HEK293 (cell line): ENCODE data around the gene C2CD2.

Source experiments
- CTCF ChIA-PET: fragments of 350-600 bp; formaldehyde crosslinking; extraction: SDS; loops from one replicate; lab custom pipeline; 2021; ENCODE audit warnings: antibody characterized with exemption; lab: Yijun Ruan, JAX
- POLR2A ChIA-PET: fragments of 300-600 bp; formaldehyde crosslinking; extraction: SDS; loops from one replicate; lab custom pipeline; 2020; ENCODE audit warnings: antibody characterized with exemption, inconsistent platforms; lab: Yijun Ruan, JAX
- H3K27ac ChIP-seq: fragments of 200-500 bp; sonication (Bioruptor generic); 2 replicates; pipeline ENCODE4 v1.5.1; 2014; ENCODE audit warnings: low read depth, low read length, control low read depth, inconsistent platforms; ENCODE audit errors: extremely low read depth
- H3K36me3 ChIP-seq, 2 experiments: fragments of 200-500 bp in 1 of 2; sonication (Bioruptor generic) in 1 of 2; 1 replicate in 1 of 2; 2 replicates in 1 of 2; pipeline ENCODE4 v1.5.1; 2014 to 2017; ENCODE audit warnings: inconsistent platforms in 2 of 2, low read length in 2 of 2; ENCODE audit not compliant: control insufficient read depth in 2 of 2, insufficient read depth in 1 of 2
- H3K4me1 ChIP-seq: fragments of 200-500 bp; sonication (Bioruptor generic); 2 replicates; pipeline ENCODE4 v1.5.1; 2014; ENCODE audit warnings: mild to moderate bottlenecking, low read length, inconsistent platforms; ENCODE audit not compliant: control insufficient read depth, insufficient read depth
- H3K4me3 ChIP-seq: 2 replicates; pipeline ENCODE4 v1.5.1; 2011; ENCODE audit warnings: low read depth, mild to moderate bottlenecking, control low read depth, low read length, moderate library complexity
- H3K9me3 ChIP-seq: fragments of 200-500 bp; sonication (Bioruptor generic); 2 replicates; pipeline ENCODE4 v1.5.1; 2014; ENCODE audit warnings: low read depth, low read length, inconsistent platforms; ENCODE audit not compliant: control insufficient read depth, insufficient read depth
- HOXD13 ChIP-seq: sonication (generic); formaldehyde crosslinking; IDR thresholded peaks from 2 replicates; pipeline ENCODE4 v1.8.0; 2022; ENCODE audit warnings: missing genetic modification reagents, borderline replicate concordance
- IKZF3 ChIP-seq: fragments of 450-650 bp; IDR thresholded peaks from 2 replicates; pipeline ENCODE4 v1.5.0; 2018; ENCODE audit warnings: missing biosample characterization, mild to moderate bottlenecking, missing genetic modification characterization, moderate library complexity
- PRDM10 ChIP-seq: fragments of 450-650 bp; formaldehyde crosslinking; IDR thresholded peaks from 2 replicates; pipeline ENCODE4 v1.5.1; 2016; ENCODE audit warnings: missing biosample characterization, missing genetic modification characterization
- TRIM28 ChIP-seq: IDR thresholded peaks from 2 replicates; pipeline ENCODE4 v1.6.1; 2011; ENCODE audit warnings: low read length, control low read depth, borderline replicate concordance
- TSHZ1 ChIP-seq: fragments of 450-650 bp; formaldehyde crosslinking; IDR thresholded peaks from 2 replicates; pipeline ENCODE4 v1.5.1; 2016; ENCODE audit warnings: missing biosample characterization, missing genetic modification characterization, borderline replicate concordance
- ZIC2 ChIP-seq: fragments of 450-650 bp; formaldehyde crosslinking; IDR thresholded peaks from 2 replicates; pipeline ENCODE4 v1.5.1; 2016; ENCODE audit warnings: missing biosample characterization, missing genetic modification characterization
- ZNF114 ChIP-seq: fragments of 450-650 bp; formaldehyde crosslinking; IDR thresholded peaks from 2 replicates; pipeline ENCODE4 v1.5.0; 2017; ENCODE audit warnings: missing biosample characterization, missing genetic modification characterization
- ZNF26 ChIP-seq: fragments of 450-650 bp; formaldehyde crosslinking; IDR thresholded peaks from 2 replicates; pipeline ENCODE4 v1.5.1; 2016; ENCODE audit warnings: missing biosample characterization, missing genetic modification characterization
- ZNF292 ChIP-seq: fragments of 450-650 bp; formaldehyde crosslinking; IDR thresholded peaks from 2 replicates; pipeline ENCODE4 v1.5.1; 2016; ENCODE audit warnings: low read depth, missing biosample characterization, missing genetic modification characterization, borderline replicate concordance
- ZNF324 ChIP-seq: fragments of 450-650 bp; formaldehyde crosslinking; IDR thresholded peaks from 2 replicates; pipeline ENCODE4 v1.5.1; 2016; ENCODE audit warnings: missing biosample characterization, missing genetic modification characterization
- ZNF335 ChIP-seq: fragments of 450-650 bp; formaldehyde crosslinking; conservative IDR thresholded peaks from 2 replicates; pipeline ENCODE4 v1.5.1; 2016; ENCODE audit warnings: missing biosample characterization, missing genetic modification characterization
- ZNF548 ChIP-seq: fragments of 450-650 bp; formaldehyde crosslinking; IDR thresholded peaks from 2 replicates; pipeline ENCODE4 v1.5.1; 2016; ENCODE audit warnings: missing biosample characterization, missing genetic modification characterization
- ZNF596 ChIP-seq: fragments of 450-650 bp; IDR thresholded peaks from 2 replicates; pipeline ENCODE4 v1.5.0; 2018; ENCODE audit warnings: missing biosample characterization, mild to moderate bottlenecking, missing genetic modification characterization, moderate library complexity
- ZNF658 ChIP-seq: fragments of 450-650 bp; formaldehyde crosslinking; IDR thresholded peaks from 2 replicates; pipeline ENCODE4; 2016; ENCODE audit warnings: missing biosample characterization, missing genetic modification characterization
- ZNF701 ChIP-seq: fragments of 450-650 bp; formaldehyde crosslinking; IDR thresholded peaks from 2 replicates; pipeline ENCODE4 v1.5.1; 2016; ENCODE audit warnings: missing biosample characterization, missing genetic modification characterization
- ZSCAN18 ChIP-seq: fragments of 450-650 bp; formaldehyde crosslinking; IDR thresholded peaks from 2 replicates; pipeline ENCODE4 v1.5.1; 2016; ENCODE audit warnings: missing biosample characterization, missing genetic modification characterization

The C2CD2 gene

GRCh38 chr21:41987310-41987709 is 33.5 kb upstream of the C2CD2 start:
- POLR2A ChIA-PET, result no interaction called here

GRCh38 chr21:41985662-41986416 is 32.0 kb upstream of the C2CD2 start:
- Histone ChIP-seq H3K36me3 (peaks cover 5 to 10% of the 10 kb centered on the region in 2 experiments), H3K27ac (no peak overlapping the region), H3K4me3 (no peak overlapping the region), H3K4me1 (no peaks in the 10 kb centered on the region), H3K9me3 (no peaks in the 10 kb centered on the region)
- ChIA-PET CTCF (interaction anchor here (1.5 kb wide), 1 partner anchor 132 kb away, joined by 7 read pairs; no protein-coding TSS in a partner anchor), POLR2A (no interaction called here)
- TF ChIP-seq ZNF114 (tag by site-specific recombination) (no peak), ZNF335 (tag by site-specific recombination) (no peak), ZNF596 (tag by site-specific recombination) (no peak), ZNF324 (tag by site-specific recombination) (no peak), TRIM28 (no peak), ZSCAN18 (no peak), ZIC2 (no peak), IKZF3 (tag by site-specific recombination) (no peak), PRDM10 (tag by site-specific recombination) (no peak), ZNF548 (tag by site-specific recombination) (no peak)
- TF ChIP-seq, all 188 proteins: peak for 0

More at GRCh38 chr21:41987310-41987709, 33.5 kb upstream of the C2CD2 start:
- CTCF ChIA-PET, result interaction anchor here (1.5 kb wide), 1 partner anchor 130 kb away, joined by 7 read pairs; no protein-coding TSS in a partner anchor
- no peaks in the 10 kb centered on the region for H3K4me1 ChIP-seq
- H3K36me3 ChIP-seq, result peaks cover 19 to 20% of the 10 kb centered on the region in 2 experiments
- H3K4me3 ChIP-seq, result no peak overlapping the region
- no peaks in the 10 kb centered on the region for H3K9me3 ChIP-seq
- no peak overlapping the region for H3K27ac ChIP-seq
- TF ChIP-seq TSHZ1 (no peak), ZNF658 (tag by site-specific recombination) (no peak), ZNF292 (no peak), ZNF26 (tag by site-specific recombination) (no peak), HOXD13 (CRISPR knock-in tag) (no peak), ZNF701 (tag by site-specific recombination) (no peak)
